ENCODE results near the gene LVRN.
"Not testable (repeated sequence)": the region's sequence is repeated elsewhere in the genome, so short reads cannot be mapped to it uniquely, and the experiment has no call there.

- not testable (repeated sequence) for TF ChIP-seq CTCF, POLR2A (IDR thresholded peaks at IDR 0.05)
Observed at GRCh38 chr5:115928578-115929407, 33.5 kb upstream of the LVRN start.
